Endodermal cell (in vitro differentiated cells): Measurements from ENCODE around the gene ZNF711. TPM values are rescaled to one million over a fixed set of nuclear protein-coding genes. Genes with fewer than 3 reads are reported as not detected.
A peak's percentile ranks its signal among the peaks of the same experiment; 100 is the strongest.
"Not testable (repeated sequence)": the region's sequence is repeated elsewhere in the genome, so short reads cannot be mapped to it uniquely, and the experiment has no call there.

ENCODE experiments used
- DNase-seq: peaks from one replicate; pipeline ENCODE4 v3.0.0-alpha.2; 2017
- H3K27ac ChIP-seq: 2 replicates; pipeline ENCODE4 v1.5.1; 2013; ENCODE audit warnings: mild to moderate bottlenecking, low read depth, low read length, moderate library complexity
- H3K27me3 ChIP-seq: 2 replicates; pipeline ENCODE4 v1.6.1; 2013; ENCODE audit warnings: mild to moderate bottlenecking, low read length, moderate library complexity; ENCODE audit not compliant: insufficient read depth, control insufficient read depth, poor library complexity, severe bottlenecking
- H3K36me3 ChIP-seq: 2 replicates; pipeline ENCODE4 v1.7.0; 2013; ENCODE audit warnings: mild to moderate bottlenecking, low read length, moderate library complexity; ENCODE audit not compliant: control insufficient read depth, insufficient read depth
- H3K4me1 ChIP-seq: one replicate; pipeline ENCODE4 v1.7.0; 2013; ENCODE audit warnings: low read length; ENCODE audit not compliant: control insufficient read depth, insufficient read depth
- H3K4me3 ChIP-seq: 2 replicates; pipeline ENCODE4 v1.5.1; 2013; ENCODE audit warnings: mild to moderate bottlenecking, low read length, moderate library complexity
- H3K9ac ChIP-seq: 2 replicates; pipeline ENCODE4 v1.6.1; 2013; ENCODE audit warnings: mild to moderate bottlenecking, low read length, moderate library complexity; ENCODE audit not compliant: poor library complexity, severe bottlenecking; ENCODE audit errors: extremely low read depth
- H3K9me3 ChIP-seq: 2 replicates; pipeline ENCODE4 v1.6.1; 2013; ENCODE audit warnings: mild to moderate bottlenecking, low read length, moderate library complexity; ENCODE audit not compliant: control insufficient read depth
- H3K27ac Mint-ChIP-seq: 2 replicates; pipeline ENCODE4 v1.8.0; 2020; ENCODE audit warnings: mixed read lengths
- H3K27me3 Mint-ChIP-seq: 2 replicates; pipeline ENCODE4 v1.8.0; 2021; ENCODE audit warnings: mild to moderate bottlenecking, mixed read lengths; ENCODE audit not compliant: insufficient read depth
- H3K36me3 Mint-ChIP-seq: 2 replicates; pipeline ENCODE4 v1.8.0; 2020; ENCODE audit warnings: low read depth, mixed read lengths
- H3K4me1 Mint-ChIP-seq: 2 replicates; pipeline ENCODE4 v1.8.0; 2020; ENCODE audit warnings: mixed read lengths
- H3K4me3 Mint-ChIP-seq: 2 replicates; pipeline ENCODE4 v1.8.0; 2020; ENCODE audit warnings: mild to moderate bottlenecking, moderate library complexity, mixed read lengths
- H3K9me3 Mint-ChIP-seq: 2 replicates; pipeline ENCODE4 v1.8.0; 2020; ENCODE audit warnings: mild to moderate bottlenecking, mixed read lengths
- CTCF ChIP-seq: fragments of 200-600 bp; sonication (generic); conservative IDR thresholded peaks from 2 replicates; pipeline ENCODE4 v1.5.0; 2021; ENCODE audit warnings: antibody characterized with exemption, mild to moderate bottlenecking
- WGBS, 2 experiments: methylation state at CpG; one replicate each; pipeline versions ENCODE4 v1.1.5 to v1.1.7; 2013; ENCODE audit warnings: missing lambda C conversion rate in 2 of 2, mixed read lengths in 1 of 2; ENCODE audit not compliant: insufficient coverage in 1 of 2, insufficient read length in 1 of 2; 5-methylcytosine and 5-hydroxymethylcytosine counted together
- total RNA-seq, 2 donors: library from RNA; stranded (reverse); fragmentation: NEBNext Ultra II Directional in 1 of 2; extraction: Animal tissue kit (Norgen Biotek cat#: 25700) in 1 of 2; gene quantifications; 2 replicates in 1 of 2; 3 replicates in 1 of 2; pipeline ENCODE4 v1.2.1, GENCODE V29; 2021

The ZNF711 gene
- total RNA-seq, 2 donors from 2014 or later, result 21.7 to 24.2 TPM

DNA sequence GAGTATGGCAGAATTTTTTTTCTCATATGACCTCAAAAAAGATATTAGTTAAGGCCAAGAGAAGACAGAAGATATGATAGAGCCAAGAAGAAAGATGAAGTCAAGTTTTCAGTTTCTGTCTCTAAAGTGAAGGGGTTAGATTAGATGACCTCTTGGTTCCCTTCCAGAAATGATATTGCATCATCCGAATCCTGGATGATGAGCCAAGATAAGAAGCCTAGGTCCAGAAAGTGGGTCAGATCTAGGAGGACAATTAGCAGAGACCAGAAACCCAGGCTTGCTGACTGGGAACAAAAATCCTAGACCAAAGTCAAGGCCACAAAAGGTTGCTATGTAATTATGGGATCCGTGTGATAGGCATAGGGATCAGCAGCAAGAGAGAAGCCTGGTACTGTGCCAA lies 20.4 kb upstream of the ZNF711 start:
- Mint-ChIP-seq H3K9me3 (peaks cover 11% of the 10 kb centered on the region), H3K36me3 (no peaks in the 10 kb centered on the region), H3K4me3 (no peak overlapping the region), H3K4me1 (no peaks in the 10 kb centered on the region), H3K27me3 (no peaks in the 10 kb centered on the region), H3K27ac (no peak overlapping the region)
- no peak overlapping the region for H3K4me3 ChIP-seq
- H3K9me3 ChIP-seq, result no peaks in the 10 kb centered on the region
- WGBS, 2 experiments, result 91 to 100% methylated on average over 2 of the region's 2 CpGs
- no peak for TF ChIP-seq CTCF
- no peak for DNase-seq
- H3K9ac ChIP-seq, result no peak overlapping the region
- no peaks in the 10 kb centered on the region for H3K36me3 ChIP-seq
- H3K4me1 ChIP-seq, result no peaks in the 10 kb centered on the region
- H3K27me3 ChIP-seq, result no peaks in the 10 kb centered on the region
- no peak overlapping the region for H3K27ac ChIP-seq

DNA sequence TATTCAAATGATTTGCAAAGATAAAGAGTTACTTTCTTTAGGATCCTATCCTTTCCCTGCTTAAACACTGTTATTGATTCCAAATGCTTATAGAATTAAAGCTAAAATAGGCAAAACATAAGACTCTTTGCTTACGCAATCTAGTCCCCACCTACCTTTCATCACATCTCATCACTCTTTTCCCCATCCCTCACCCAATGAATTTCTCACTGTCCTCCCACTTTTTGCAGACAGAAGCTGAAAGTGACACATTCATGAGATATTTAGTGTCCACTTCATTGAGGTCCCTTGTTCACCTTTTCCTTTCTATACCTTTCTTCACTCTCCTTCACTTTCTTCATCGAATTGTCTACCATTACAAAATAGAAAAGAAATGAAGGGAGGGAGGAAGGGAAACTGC lies 636 bp upstream of the ZNF711 start:
- no peaks in the 10 kb centered on the region for H3K4me1 ChIP-seq
- no peak for TF ChIP-seq CTCF
- H3K36me3 ChIP-seq, result no peaks in the 10 kb centered on the region
- Mint-ChIP-seq H3K27ac (peak overlapping the region; percentile 96), H3K36me3 (peaks cover 3% of the 10 kb centered on the region), H3K4me3 (peak overlapping the region; percentile 74), H3K4me1 (peaks cover 4% of the 10 kb centered on the region), H3K9me3 (peaks cover 32% of the 10 kb centered on the region), H3K27me3 (no peaks in the 10 kb centered on the region)
- peak overlapping the region; percentile 93 for H3K4me3 ChIP-seq
- DNase-seq, result no peak
- H3K9me3 ChIP-seq, result no peaks in the 10 kb centered on the region
- no peaks in the 10 kb centered on the region for H3K27me3 ChIP-seq
- no peak overlapping the region for H3K27ac ChIP-seq
- peak overlapping the region; percentile 98 for H3K9ac ChIP-seq
- 79% methylated on average over 1 of the region's 2 CpGs; no CpG with 5 or more reads in 1 of the 2 experiments for WGBS, 2 experiments

DNA sequence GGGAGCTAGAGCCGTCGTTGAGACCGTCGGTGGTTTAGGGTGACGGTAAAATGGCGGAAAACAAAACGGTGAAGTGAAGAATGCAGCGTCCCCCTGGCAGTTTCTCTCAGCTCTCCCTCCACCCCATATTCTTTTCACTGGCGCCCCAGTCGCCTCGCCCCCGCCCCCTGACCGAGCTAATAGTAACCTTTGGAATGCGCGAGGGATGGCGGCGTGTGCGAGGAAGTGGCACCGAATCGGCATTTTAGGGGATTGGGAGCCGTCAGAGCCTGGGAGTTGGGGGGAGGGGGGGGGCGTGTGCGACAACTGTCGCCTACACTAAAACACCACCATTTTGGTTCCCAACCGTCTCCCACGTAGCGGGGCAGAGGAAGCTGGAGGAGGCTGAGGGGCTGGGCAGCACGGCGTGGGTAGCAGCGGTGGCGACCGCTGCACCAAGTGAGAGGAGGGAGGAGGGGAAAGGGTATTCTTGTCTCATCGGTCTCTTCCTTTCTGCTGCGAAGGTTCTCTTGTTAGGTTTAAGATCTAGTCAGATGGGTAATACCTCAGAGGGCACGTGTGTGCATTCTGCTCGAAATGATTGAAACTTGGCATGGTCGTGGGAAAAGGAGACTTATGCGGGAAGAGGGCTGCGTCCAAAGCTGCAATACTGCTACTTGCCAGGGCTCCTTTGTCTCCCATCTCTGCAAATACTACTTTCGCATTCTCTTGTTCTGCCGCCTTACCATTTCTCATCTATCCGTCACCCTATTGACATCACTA lies 840 bp downstream of the ZNF711 start:
- peak overlapping the region; percentile 98 for H3K27ac ChIP-seq
- Mint-ChIP-seq H3K36me3 (peaks cover 5% of the 10 kb centered on the region), H3K4me1 (peaks cover 4% of the 10 kb centered on the region), H3K9me3 (peaks cover 28% of the 10 kb centered on the region), H3K27ac (peak overlapping the region; percentile 95), H3K4me3 (peak overlapping the region; percentile 74), H3K27me3 (no peaks in the 10 kb centered on the region)
- H3K4me3 ChIP-seq, result peak overlapping the region; percentile 93
- no peak for TF ChIP-seq CTCF
- H3K36me3 ChIP-seq, result peaks cover 7% of the 10 kb centered on the region
- DNase-seq, result peak; percentile 55
- H3K4me1 ChIP-seq, result no peaks in the 10 kb centered on the region
- H3K27me3 ChIP-seq, result no peaks in the 10 kb centered on the region
- 1% methylated on average over 31 of the region's 42 CpGs; no CpG with 5 or more reads in 1 of the 2 experiments for WGBS, 2 experiments
- peak overlapping the region; percentile 98 for H3K9ac ChIP-seq
- no peaks in the 10 kb centered on the region for H3K9me3 ChIP-seq

- not testable (repeated sequence) for H3K9me3 ChIP-seq, H3K27me3 ChIP-seq, H3K36me3 Mint-ChIP-seq, H3K27me3 Mint-ChIP-seq, H3K36me3 ChIP-seq, H3K9ac ChIP-seq, H3K27ac Mint-ChIP-seq, H3K4me1 Mint-ChIP-seq, H3K4me1 ChIP-seq, H3K4me3 Mint-ChIP-seq, H3K27ac ChIP-seq, H3K4me3 ChIP-seq, DNase-seq
- H3K9me3 Mint-ChIP-seq, result peaks cover 61% of the 10 kb centered on the region
- WGBS, 2 experiments, result 97% methylated on average over 5 of the region's 6 CpGs; no CpG with 5 or more reads in 1 of the 2 experiments
Observed at GRCh38 chrX:85285286-85285685, 41.5 kb downstream of the ZNF711 start.
